ENCODE measurements around the gene RALB. TPM values are rescaled to one million over a fixed set of nuclear protein-coding genes. Genes with fewer than 3 reads are reported as not detected.

RALB gene
- total and polyA plus RNA-seq, 2 experiments from 2014 or later = 15.2 to 17.4 TPM

GRCh38 chr2:120316071-120316470 is 63.4 kb downstream of the RALB start:
- no peak for ATAC-seq
- Histone ChIP-seq H3K27ac (ENCODE audit: low read depth) (no peak overlapping the region), H2AFZ (no peak overlapping the region), H3F3A (replicated peaks; ENCODE audit: low read depth) (no peaks in the 10 kb centered on the region), H3K79me2 (replicated peaks; ENCODE audit: insufficient read depth) (no peaks in the 10 kb centered on the region), H3K4me1 (ENCODE audit: insufficient read depth) (no peaks in the 10 kb centered on the region), H4K20me1 (replicated peaks; ENCODE audit: insufficient read depth) (peaks cover 4% of the 10 kb centered on the region), H3K4me3 (no peak overlapping the region), H3K36me3 (ENCODE audit: insufficient read depth) (no peaks in the 10 kb centered on the region), H3K27me3 (ENCODE audit: insufficient read depth) (peaks cover 35% of the 10 kb centered on the region), H3K9me2 (ENCODE audit: insufficient read depth) (no peaks in the 10 kb centered on the region), H3K4me2 (no peak overlapping the region)
- TF ChIP-seq REST (IDR thresholded peaks at IDR 0.05; ENCODE audit: unreplicated experiment) = no peak
- no peak for TF ChIP-seq EZH2 (IDR thresholded peaks at IDR 0.05; ENCODE audit: low read depth, unreplicated experiment)
- TF ChIP-seq STAT1 (IDR thresholded peaks at IDR 0.05; ENCODE audit: unreplicated experiment) = no peak
- no peak for TF ChIP-seq POLR2AphosphoS5 (IDR thresholded peaks at IDR 0.05; ENCODE audit: low read depth)
- TF ChIP-seq CREB1 (CRISPR knock-in tag; IDR thresholded peaks at IDR 0.05; ENCODE audit: low read depth) = no peak
- TF ChIP-seq CTCF (conservative IDR thresholded peaks at IDR 0.05; ENCODE audit: low read depth in 2 of 2) = no peak
- TF ChIP-seq ZNF331 (CRISPR knock-in tag; IDR thresholded peaks at IDR 0.05; ENCODE audit: low read depth) = no peak
- H3K9me3 Mint-ChIP-seq = no peaks in the 10 kb centered on the region; the same call in 2 of the 3 replicates
- DNase-seq (ENCODE audit: low spot score) = no peak
- peaks cover 46% of the 10 kb centered on the region for H3K27me3 Mint-ChIP-seq (ENCODE audit: insufficient read depth, low read depth, poor library complexity)
- peaks cover 8% of the 10 kb centered on the region for H3K4me1 Mint-ChIP-seq
- no peak overlapping the region for H3K27ac Mint-ChIP-seq
- H3K4me3 Mint-ChIP-seq = no peak overlapping the region
- no peaks in the 10 kb centered on the region for H3K36me3 Mint-ChIP-seq (ENCODE audit: low read depth)

- H3K4me1 ChIP-seq (ENCODE audit: insufficient read depth) = no peaks in the 10 kb centered on the region
- ATAC-seq = no peak
- peaks cover 4% of the 10 kb centered on the region; the same call in 1 of the 2 replicates for H4K20me1 ChIP-seq (replicated peaks; ENCODE audit: insufficient read depth)
- no peak overlapping the region for H3K4me2 ChIP-seq
- H3K27me3 ChIP-seq (ENCODE audit: insufficient read depth) = peaks cover 29% of the 10 kb centered on the region
- Mint-ChIP-seq H3K4me3 (no peak overlapping the region; the same call in 2 of the 3 replicates), H3K9me3 (no peaks in the 10 kb centered on the region; the same call in 2 of the 3 replicates), H3K27ac (no peak overlapping the region), H3K36me3 (ENCODE audit: low read depth) (no peaks in the 10 kb centered on the region), H3K27me3 (ENCODE audit: insufficient read depth, low read depth, poor library complexity) (peaks cover 46% of the 10 kb centered on the region), H3K4me1 (peaks cover 8% of the 10 kb centered on the region)
- H3F3A ChIP-seq (replicated peaks; ENCODE audit: low read depth) = no peaks in the 10 kb centered on the region
- H3K79me2 ChIP-seq (replicated peaks; ENCODE audit: insufficient read depth) = no peaks in the 10 kb centered on the region
- H3K36me3 ChIP-seq (ENCODE audit: insufficient read depth) = no peaks in the 10 kb centered on the region
- H3K9me2 ChIP-seq (ENCODE audit: insufficient read depth) = no peaks in the 10 kb centered on the region
- no peak for DNase-seq (ENCODE audit: low spot score)
- H3K27ac ChIP-seq (ENCODE audit: low read depth) = no peak overlapping the region
- no peak overlapping the region for H3K4me3 ChIP-seq
- H2AFZ ChIP-seq = peak overlapping the region; percentile 32; the same call in 1 of the 2 replicates
- TF ChIP-seq EZH2 (IDR thresholded peaks at IDR 0.05; ENCODE audit: low read depth, unreplicated experiment) (no peak), CTCF (conservative IDR thresholded peaks at IDR 0.05; ENCODE audit: low read depth in 2 of 2) (no peak), STAT1 (IDR thresholded peaks at IDR 0.05; ENCODE audit: unreplicated experiment) (no peak), REST (IDR thresholded peaks at IDR 0.05; ENCODE audit: unreplicated experiment) (no peak)
These were observed 64.0 kb downstream of the RALB start for GRCh38 chr2:120316528-120317179.

Data from GM23338 (cell line).